Keratinocyte (primary cell): Measurements from ENCODE around the gene HERPUD1. TPM values are rescaled to one million over a fixed set of nuclear protein-coding genes. Genes with fewer than 3 reads are reported as not detected.

Experiments used
- DNase-seq: peaks from one replicate; pipeline ENCODE4 v3.0.0-alpha.2; 2011; ENCODE audit warnings: low read depth, missing footprints, low spot score
- FAIRE-seq: peaks from 2 replicates; lab custom pipeline; 2011; peaks lifted over from hg19 to GRCh38; lab: Jason Lieb, UNC
- H2AFZ ChIP-seq: 2 replicates; pipeline ENCODE4 v1.6.0; 2012; ENCODE audit warnings: low read length, control low read depth, inconsistent platforms; ENCODE audit not compliant: control insufficient read depth
- H3K27ac ChIP-seq: 2 replicates; pipeline ENCODE4 v1.5.1; 2011; ENCODE audit warnings: low read length; ENCODE audit not compliant: control insufficient read depth, insufficient read depth
- H3K27me3 ChIP-seq: 3 replicates; pipeline ENCODE4 v1.6.0; 2011; ENCODE audit warnings: low read length; ENCODE audit not compliant: control insufficient read depth, insufficient read depth; ENCODE audit errors: extremely low read depth
- H3K36me3 ChIP-seq, 2 experiments: 2 replicates in 1 of 2; 3 replicates in 1 of 2; pipeline ENCODE4 v1.5.1; 2011; ENCODE audit warnings: low read length in 2 of 2, mild to moderate bottlenecking in 1 of 2; ENCODE audit not compliant: control insufficient read depth in 2 of 2, insufficient read depth in 2 of 2; ENCODE audit errors: extremely low read depth in 1 of 2
- H3K4me1 ChIP-seq: 3 replicates; pipeline ENCODE4 v1.5.1; 2011; ENCODE audit warnings: low read length; ENCODE audit not compliant: control insufficient read depth, insufficient read depth; ENCODE audit errors: extremely low read depth
- H3K4me2 ChIP-seq: 3 replicates; pipeline ENCODE4 v1.6.0; 2011; ENCODE audit warnings: low read depth, low read length; ENCODE audit not compliant: control insufficient read depth, insufficient read depth; ENCODE audit errors: extremely low read depth
- H3K4me3 ChIP-seq, 3 experiments: fragments of 200-600 bp in 1 of 3; sonication (generic) in 1 of 3; 2 replicates in 2 of 3; 3 replicates in 1 of 3; pipeline ENCODE4 v1.5.1; 2011 to 2016; ENCODE audit warnings: low read length in 3 of 3, mild to moderate bottlenecking in 3 of 3, control low read depth in 2 of 3, inconsistent platforms in 1 of 3, low read depth in 1 of 3, mixed read lengths in 1 of 3, mixed run types in 1 of 3, moderate library complexity in 1 of 3; ENCODE audit not compliant: control insufficient read depth in 2 of 3, insufficient read depth in 2 of 3; ENCODE audit errors: extremely low read depth in 1 of 3
- H3K79me2 ChIP-seq: 2 replicates; pipeline ENCODE4 v1.6.0; 2012; ENCODE audit warnings: low read length; ENCODE audit not compliant: control insufficient read depth, insufficient read depth
- H3K9ac ChIP-seq: 3 replicates; pipeline ENCODE4 v1.6.0; 2011; ENCODE audit warnings: low read length; ENCODE audit not compliant: control insufficient read depth, insufficient read depth; ENCODE audit errors: extremely low read depth
- H3K9me1 ChIP-seq: 3 replicates; pipeline ENCODE4 v1.6.0; 2011; ENCODE audit warnings: low read length; ENCODE audit not compliant: control insufficient read depth, insufficient read depth; ENCODE audit errors: extremely low read depth
- H3K9me3 ChIP-seq: 2 replicates; pipeline ENCODE4 v1.5.1; 2012; ENCODE audit warnings: low read depth, low read length; ENCODE audit not compliant: control insufficient read depth
- H4K20me1 ChIP-seq: 3 replicates; pipeline ENCODE4 v1.6.0; 2011; ENCODE audit warnings: low read length; ENCODE audit not compliant: control insufficient read depth, insufficient read depth; ENCODE audit errors: extremely low read depth
- EZH2 ChIP-seq: IDR thresholded peaks from one replicate; pipeline ENCODE4 v1.6.1; 2012; ENCODE audit warnings: inconsistent platforms, mild to moderate bottlenecking, low read length, moderate library complexity
- dilution Hi-C: fragments of 300-500 bp; cut with MboI; formaldehyde crosslinking; loops from one replicate; pipeline ENCODE4 v1.7.0; 2020; ENCODE audit warnings: low sequenced_read_pairs; ENCODE audit not compliant: extremely low pct_ligation_motif_present
- polyA plus RNA-seq, 5 experiments: library from polyadenylated mRNA; depleted of rRNA in 3 of 5; stranded (reverse) in 3 of 5; stranded (forward) in 1 of 5; unstranded in 1 of 5; fragments of >200 nt; gene quantifications; 1 replicate in 1 of 5; 2 replicates in 3 of 5; 3 replicates in 1 of 5; pipeline versions ENCODE4 v1.2.1 to v1.2.3, GENCODE V29; 2011 to 2012; ENCODE audit warnings: missing spikeins in 2 of 5, low read depth in 1 of 5, low replicate concordance in 1 of 5
- TF ChIP-seq, protein P1 (sequence below), 3 experiments: IDR thresholded peaks in 1 of 3; conservative IDR thresholded peaks in 1 of 3; optimal IDR thresholded peaks in 1 of 3; 2 replicates in 2 of 3; 3 replicates in 1 of 3; pipeline versions ENCODE3 to v1.5.1; 2011; ENCODE audit warnings: low read length in 3 of 3, mild to moderate bottlenecking in 3 of 3, moderate library complexity in 2 of 3, control low read depth in 1 of 3, inconsistent platforms in 1 of 3; ENCODE audit not compliant: insufficient read depth in 2 of 3; ENCODE audit errors: extremely low read depth in 1 of 3

HERPUD1 gene
- polyA plus RNA-seq, 1 donor (not counting 4 experiments of a cell fraction or from before 2014, with no cell fraction given) = 183 TPM

DNA sequence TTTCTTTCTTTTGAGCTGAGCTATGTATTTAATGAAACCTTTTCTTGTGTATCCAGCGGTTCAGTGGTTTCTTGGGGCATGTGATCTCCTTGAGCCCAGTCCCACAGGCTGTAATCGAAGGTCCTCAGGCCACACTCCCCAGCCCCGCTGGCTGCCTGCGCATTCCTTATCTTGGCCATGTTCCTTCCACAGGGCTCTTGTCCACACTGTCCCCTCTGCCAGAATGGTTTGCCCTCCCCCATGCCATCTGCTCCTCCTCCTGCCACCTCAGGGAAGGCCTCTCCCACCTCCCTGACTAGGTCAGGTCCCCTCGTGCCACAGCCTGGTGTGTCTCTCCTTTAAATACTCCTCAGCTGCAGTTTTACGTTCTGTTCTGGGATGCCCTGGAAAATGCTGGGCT lies 45.3 kb downstream of the HERPUD1 start:
- no peaks in the 10 kb centered on the region for H3K79me2 ChIP-seq
- DNase-seq = no peak
- no peaks in the 10 kb centered on the region for H4K20me1 ChIP-seq
- no peaks in the 10 kb centered on the region for H3K9me1 ChIP-seq
- no peak overlapping the region for H3K9ac ChIP-seq
- no peak overlapping the region for H2AFZ ChIP-seq
- no peak overlapping the region for H3K27ac ChIP-seq
- no peak overlapping the region for H3K4me3 ChIP-seq
- FAIRE-seq = no peak
- H3K4me1 ChIP-seq = no peaks in the 10 kb centered on the region
- peaks cover 9% of the 10 kb centered on the region for H3K27me3 ChIP-seq
- no peak for TF ChIP-seq EZH2
- TF ChIP-seq, protein P1, sequence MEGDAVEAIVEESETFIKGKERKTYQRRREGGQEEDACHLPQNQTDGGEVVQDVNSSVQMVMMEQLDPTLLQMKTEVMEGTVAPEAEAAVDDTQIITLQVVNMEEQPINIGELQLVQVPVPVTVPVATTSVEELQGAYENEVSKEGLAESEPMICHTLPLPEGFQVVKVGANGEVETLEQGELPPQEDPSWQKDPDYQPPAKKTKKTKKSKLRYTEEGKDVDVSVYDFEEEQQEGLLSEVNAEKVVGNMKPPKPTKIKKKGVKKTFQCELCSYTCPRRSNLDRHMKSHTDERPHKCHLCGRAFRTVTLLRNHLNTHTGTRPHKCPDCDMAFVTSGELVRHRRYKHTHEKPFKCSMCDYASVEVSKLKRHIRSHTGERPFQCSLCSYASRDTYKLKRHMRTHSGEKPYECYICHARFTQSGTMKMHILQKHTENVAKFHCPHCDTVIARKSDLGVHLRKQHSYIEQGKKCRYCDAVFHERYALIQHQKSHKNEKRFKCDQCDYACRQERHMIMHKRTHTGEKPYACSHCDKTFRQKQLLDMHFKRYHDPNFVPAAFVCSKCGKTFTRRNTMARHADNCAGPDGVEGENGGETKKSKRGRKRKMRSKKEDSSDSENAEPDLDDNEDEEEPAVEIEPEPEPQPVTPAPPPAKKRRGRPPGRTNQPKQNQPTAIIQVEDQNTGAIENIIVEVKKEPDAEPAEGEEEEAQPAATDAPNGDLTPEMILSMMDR (optimal IDR thresholded peaks at IDR 0.05 in 1 of 3, IDR thresholded peaks at IDR 0.05 in 1 of 3, conservative IDR thresholded peaks at IDR 0.05 in 1 of 3; ENCODE audit: extremely low read depth in 1 of 3, insufficient read depth in 2 of 3, low read length in 3 of 3) = no peak
- dilution Hi-C loops = no loop called here
- H3K4me2 ChIP-seq = no peak overlapping the region
- H3K9me3 ChIP-seq = no peaks in the 10 kb centered on the region
- no peaks in the 10 kb centered on the region for H3K36me3 ChIP-seq

- H3K27ac ChIP-seq = no peak overlapping the region
- H3K4me1 ChIP-seq = no peaks in the 10 kb centered on the region
- FAIRE-seq (no peak), DNase-seq (no peak)
- dilution Hi-C loops = no loop called here
- H3K4me3 ChIP-seq = no peak overlapping the region
- no peak overlapping the region for H3K4me2 ChIP-seq
- H2AFZ ChIP-seq = no peak overlapping the region
- H4K20me1 ChIP-seq = no peaks in the 10 kb centered on the region
- H3K9me1 ChIP-seq = no peaks in the 10 kb centered on the region
- no peak overlapping the region for H3K9ac ChIP-seq
- H3K36me3 ChIP-seq = no peaks in the 10 kb centered on the region
- H3K9me3 ChIP-seq = no peaks in the 10 kb centered on the region
- H3K27me3 ChIP-seq = peaks cover 2% of the 10 kb centered on the region
- no peaks in the 10 kb centered on the region for H3K79me2 ChIP-seq
- no peak for TF ChIP-seq EZH2
- TF ChIP-seq, protein P1 (optimal IDR thresholded peaks at IDR 0.05 in 1 of 3, IDR thresholded peaks at IDR 0.05 in 1 of 3, conservative IDR thresholded peaks at IDR 0.05 in 1 of 3; ENCODE audit: extremely low read depth in 1 of 3, insufficient read depth in 2 of 3, low read length in 3 of 3) = no peak
These were observed 46.0 kb downstream of the HERPUD1 start for GRCh38 chr16:56977823-56978430.
